ENCODE data around the gene USO1. TPM values are rescaled to one million over a fixed set of nuclear protein-coding genes. Genes with fewer than 3 reads are reported as not detected.

The USO1 gene
- total and polyA plus RNA-seq, 2 experiments from 2014 or later, result 113 to 277 TPM

- Histone ChIP-seq H3K4me3 (no peak overlapping the region), H4K20me1 (replicated peaks; ENCODE audit: insufficient read depth) (peaks cover 32% of the 10 kb centered on the region), H3K79me2 (replicated peaks; ENCODE audit: insufficient read depth) (peaks cover 100% of the 10 kb centered on the region), H3K4me1 (ENCODE audit: insufficient read depth) (peaks cover 7% of the 10 kb centered on the region; the same call in 1 of the 2 replicates), H3K36me3 (ENCODE audit: insufficient read depth) (no peaks in the 10 kb centered on the region), H3K27me3 (ENCODE audit: insufficient read depth) (no peaks in the 10 kb centered on the region), H3K9me2 (ENCODE audit: insufficient read depth) (no peaks in the 10 kb centered on the region), H2AFZ (no peak overlapping the region), H3F3A (replicated peaks; ENCODE audit: low read depth) (no peaks in the 10 kb centered on the region), H3K4me2 (no peak overlapping the region), H3K27ac (ENCODE audit: low read depth) (no peak overlapping the region)
- TF ChIP-seq EZH2 (IDR thresholded peaks at IDR 0.05; ENCODE audit: low read depth, unreplicated experiment) (no peak), ZNF462 (CRISPR knock-in tag; IDR thresholded peaks at IDR 0.05) (no peak), ZNF114 (CRISPR knock-in tag; IDR thresholded peaks at IDR 0.05) (no peak), CTCF (conservative IDR thresholded peaks at IDR 0.05; ENCODE audit: low read depth in 2 of 2) (no peak)
- no peak overlapping the region for H3K27ac Mint-ChIP-seq
- peaks cover 24% of the 10 kb centered on the region; the same call in 2 of the 3 replicates for H3K36me3 Mint-ChIP-seq (ENCODE audit: low read depth)
- no peak overlapping the region for H3K4me3 Mint-ChIP-seq
- ATAC-seq (no peak), DNase-seq (ENCODE audit: low spot score) (no peak)
- H3K27me3 Mint-ChIP-seq (ENCODE audit: insufficient read depth, low read depth, poor library complexity), result peaks cover 5% of the 10 kb centered on the region
- H3K9me3 Mint-ChIP-seq, result no peaks in the 10 kb centered on the region; the same call in 2 of the 3 replicates
- H3K4me1 Mint-ChIP-seq, result peaks cover 5% of the 10 kb centered on the region
Measured at GRCh38 chr4:75733369-75733768, 9.0 kb downstream of the USO1 start.

Data from GM23338 (cell line).